Measurements from ENCODE around the gene ALDH5A1.
"Not testable (repeated sequence)": the region's sequence is repeated elsewhere in the genome, so short reads cannot be mapped to it uniquely, and the experiment has no call there.

ALDH5A1 gene

GRCh38 chr6:24489470-24489869 is 5.3 kb upstream of the ALDH5A1 start, which contains the start of gene GPLD1:
Gene GPLD1, minus strand, starts transcription at chr6:24489578. Its CDS starts 67 bp downstream, at chr6:24489511.
- no peak for DNase-seq

GRCh38 chr6:24489881-24490280 is 4.9 kb upstream of the ALDH5A1 start:
- DNase-seq: no peak

GRCh38 chr6:24490948-24491347 is 3.8 kb upstream of the ALDH5A1 start:
- no peak for DNase-seq

GRCh38 chr6:24492475-24492874 is 2.3 kb upstream of the ALDH5A1 start:
- DNase-seq: no peak

GRCh38 chr6:24493945-24494820 is 586 bp upstream of the ALDH5A1 start:
- no peak for DNase-seq

GRCh38 chr6:24497254-24497970 is 2.6 kb downstream of the ALDH5A1 start:
- no peak for DNase-seq

GRCh38 chr6:24500683-24501082 is 5.9 kb downstream of the ALDH5A1 start:
- DNase-seq: no peak

- DNase-seq: no peak
These were observed 6.6 kb downstream of the ALDH5A1 start for GRCh38 chr6:24501374-24501773.

- no peak for DNase-seq
These were observed 7.1 kb downstream of the ALDH5A1 start for GRCh38 chr6:24501914-24502313.

GRCh38 chr6:24504287-24504648 is 9.5 kb downstream of the ALDH5A1 start:
- no peak for DNase-seq

GRCh38 chr6:24504649-24505586 is 10.1 kb downstream of the ALDH5A1 start:
- no peak for DNase-seq

- DNase-seq: no peak
These were observed 12.2 kb downstream of the ALDH5A1 start for GRCh38 chr6:24506814-24507520.

- not testable (repeated sequence) for DNase-seq
These were observed 17.2 kb downstream of the ALDH5A1 start for GRCh38 chr6:24511976-24512375.

GRCh38 chr6:24513602-24514001 is 18.8 kb downstream of the ALDH5A1 start:
- no peak for DNase-seq

GRCh38 chr6:24517659-24518543 is 23.1 kb downstream of the ALDH5A1 start:
- DNase-seq: no peak

GRCh38 chr6:24520929-24521546 is 26.3 kb downstream of the ALDH5A1 start:
- DNase-seq: peak; percentile 42

- no peak for DNase-seq
These were observed 27.7 kb downstream of the ALDH5A1 start for GRCh38 chr6:24522228-24523176.

- no peak for DNase-seq
These were observed 29.6 kb downstream of the ALDH5A1 start for GRCh38 chr6:24524329-24524728.

GRCh38 chr6:24524805-24525204 is 30.0 kb downstream of the ALDH5A1 start:
- no peak for DNase-seq

- no peak for DNase-seq
These were observed 35.2 kb downstream of the ALDH5A1 start for GRCh38 chr6:24529985-24530384.

Measured in stimulated activated CD4-positive, alpha-beta T cell treated with anti-CD3 and anti-CD28 coated beads, Interleukin-4, amount 100 ng/mL, for 1 hour (primary cell).